Peyer's patch (tissue), 4 donors: ENCODE results near the gene ZNRF3. TPM values are rescaled to one million over a fixed set of nuclear protein-coding genes. Genes with fewer than 3 reads are reported as not detected.

Source experiments
- DNase-seq, 3 donors: peaks; one replicate each; pipeline ENCODE4 v3.0.0-alpha.2; 2017 to 2019
- H3K27ac ChIP-seq, 4 donors: fragments of 200-600 bp; sonication (generic); one replicate each; pipeline ENCODE4 v1.5.1; 2016 to 2019
- H3K27me3 ChIP-seq, 2 donors: fragments of 200-600 bp; sonication (generic); one replicate each; pipeline ENCODE4 v1.5.1; 2019
- H3K36me3 ChIP-seq, 3 donors: fragments of 200-600 bp; sonication (generic); one replicate each; pipeline ENCODE4 v1.5.1; 2016 to 2019
- H3K4me1 ChIP-seq, 4 donors: fragments of 200-600 bp; sonication (generic); one replicate each; pipeline ENCODE4 v1.5.1; 2016 to 2019
- H3K4me3 ChIP-seq, 4 donors: fragments of 200-600 bp; sonication (generic); 1 replicate in 3 of 4; 2 replicates in 1 of 4; pipeline ENCODE4 v1.5.1; 2016 to 2019; ENCODE audit warnings: mild to moderate bottlenecking in 1 of 4
- H3K9me3 ChIP-seq, 4 donors: fragments of 200-600 bp; sonication (generic); one replicate each; pipeline ENCODE4 v1.5.1; 2016 to 2019; ENCODE audit warnings: mild to moderate bottlenecking in 1 of 4
- POLR2A ChIP-seq, 2 donors: fragments of 450-650 bp; IDR thresholded peaks; one replicate each; pipeline ENCODE4 v1.5.1; 2017; ENCODE audit warnings: antibody characterized with exemption in 2 of 2, mild to moderate bottlenecking in 2 of 2, moderate library complexity in 2 of 2
- total RNA-seq, 4 donors: library from RNA; depleted of rRNA; stranded (reverse); fragments of >200 nt; gene quantifications; one replicate each; pipeline ENCODE4 v1.1.0, GENCODE V29; 2016
- TF ChIP-seq, protein P1 (sequence below), 6 experiments: fragments of 450-650 bp in 4 of 6; fragments of 200-600 bp in 2 of 6; sonication (generic) in 1 of 6; IDR thresholded peaks; one replicate each; pipeline ENCODE4 v1.5.1; 2017 to 2019; ENCODE audit warnings: antibody characterized with exemption in 6 of 6, mild to moderate bottlenecking in 3 of 6, moderate library complexity in 1 of 6

Gene ZNRF3
- total RNA-seq, 4 donors from 2014 or later = 5.8 to 17.6 (median 8.0) TPM

DNA sequence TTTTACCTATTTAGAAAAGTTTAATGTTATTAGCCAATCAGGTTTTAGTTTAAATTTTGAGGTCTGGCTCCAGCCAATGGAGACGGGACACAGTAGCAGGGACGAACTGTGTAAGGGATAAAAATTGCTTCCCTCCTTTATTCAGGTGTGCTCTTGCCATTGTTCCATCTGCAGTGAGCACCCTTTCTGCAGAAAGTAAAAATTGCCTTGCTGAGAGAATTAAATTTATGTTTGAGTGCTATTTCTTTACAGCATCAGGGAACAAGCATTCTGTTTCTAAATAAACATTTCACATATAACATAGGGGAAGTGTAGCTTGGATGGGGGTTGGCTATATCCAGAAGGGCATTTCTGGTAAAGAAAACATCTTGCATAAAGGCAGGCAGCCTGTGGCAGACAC, 36.4 kb upstream of the ZNRF3 start:
- DNase-seq = no peak
- TF ChIP-seq POLR2A (IDR thresholded peaks at IDR 0.05) = no peak
- TF ChIP-seq, protein P1, sequence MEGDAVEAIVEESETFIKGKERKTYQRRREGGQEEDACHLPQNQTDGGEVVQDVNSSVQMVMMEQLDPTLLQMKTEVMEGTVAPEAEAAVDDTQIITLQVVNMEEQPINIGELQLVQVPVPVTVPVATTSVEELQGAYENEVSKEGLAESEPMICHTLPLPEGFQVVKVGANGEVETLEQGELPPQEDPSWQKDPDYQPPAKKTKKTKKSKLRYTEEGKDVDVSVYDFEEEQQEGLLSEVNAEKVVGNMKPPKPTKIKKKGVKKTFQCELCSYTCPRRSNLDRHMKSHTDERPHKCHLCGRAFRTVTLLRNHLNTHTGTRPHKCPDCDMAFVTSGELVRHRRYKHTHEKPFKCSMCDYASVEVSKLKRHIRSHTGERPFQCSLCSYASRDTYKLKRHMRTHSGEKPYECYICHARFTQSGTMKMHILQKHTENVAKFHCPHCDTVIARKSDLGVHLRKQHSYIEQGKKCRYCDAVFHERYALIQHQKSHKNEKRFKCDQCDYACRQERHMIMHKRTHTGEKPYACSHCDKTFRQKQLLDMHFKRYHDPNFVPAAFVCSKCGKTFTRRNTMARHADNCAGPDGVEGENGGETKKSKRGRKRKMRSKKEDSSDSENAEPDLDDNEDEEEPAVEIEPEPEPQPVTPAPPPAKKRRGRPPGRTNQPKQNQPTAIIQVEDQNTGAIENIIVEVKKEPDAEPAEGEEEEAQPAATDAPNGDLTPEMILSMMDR (IDR thresholded peaks at IDR 0.05) = no peak
- Histone ChIP-seq H3K27ac (no peak overlapping the region), H3K4me1 (no peaks in the 10 kb centered on the region), H3K9me3 (peaks cover 0 to 12% (median 5%) of the 10 kb centered on the region in 4 donors), H3K4me3 (no peak overlapping the region), H3K36me3 (no peaks in the 10 kb centered on the region), H3K27me3 (no peaks in the 10 kb centered on the region)

DNA sequence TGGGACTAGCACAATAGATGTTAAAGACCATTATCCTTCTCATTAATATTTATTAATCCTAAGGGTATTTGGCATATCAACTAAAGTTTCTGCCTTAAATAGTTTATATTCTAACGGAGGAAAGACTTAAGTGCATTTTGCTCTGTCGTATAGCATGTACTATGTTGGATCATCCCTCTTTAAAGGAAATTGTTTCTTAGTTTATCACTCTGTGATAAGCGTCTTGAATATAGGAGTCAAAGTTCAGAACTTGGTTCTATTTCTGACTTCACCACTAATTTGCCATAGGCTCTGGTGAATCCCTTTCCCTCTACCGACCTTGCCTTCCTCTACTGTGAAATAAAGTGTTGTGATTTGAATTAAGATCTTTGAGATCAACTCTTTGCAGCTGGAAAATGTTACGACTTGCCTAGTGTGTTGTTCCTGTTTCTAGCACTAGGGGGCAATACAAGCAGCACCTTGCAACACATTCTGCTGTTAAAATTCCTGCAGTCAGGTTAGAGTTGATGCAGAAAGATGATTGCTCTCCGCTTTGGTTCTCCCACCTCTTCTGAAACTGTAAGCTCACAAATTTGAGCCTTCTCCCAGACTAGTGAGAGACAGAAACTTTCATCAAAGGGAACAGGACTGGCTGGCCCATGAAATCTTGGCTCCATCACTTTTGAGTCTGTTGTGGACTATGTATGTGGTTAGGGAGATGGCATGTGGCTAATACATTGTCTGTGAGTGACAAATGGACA, 27.8 kb upstream of the ZNRF3 start:
- DNase-seq = peak in 1 of 3 donors; percentile 62
- Histone ChIP-seq H3K9me3 (no peaks in the 10 kb centered on the region), H3K4me3 (no peak overlapping the region), H3K27me3 (no peaks in the 10 kb centered on the region), H3K4me1 (no peaks in the 10 kb centered on the region), H3K27ac (no peak overlapping the region), H3K36me3 (no peaks in the 10 kb centered on the region)
- TF ChIP-seq POLR2A (IDR thresholded peaks at IDR 0.05) = no peak
- TF ChIP-seq, protein P1 (IDR thresholded peaks at IDR 0.05) = peak; percentile 72 to 98 (median 91)

DNA sequence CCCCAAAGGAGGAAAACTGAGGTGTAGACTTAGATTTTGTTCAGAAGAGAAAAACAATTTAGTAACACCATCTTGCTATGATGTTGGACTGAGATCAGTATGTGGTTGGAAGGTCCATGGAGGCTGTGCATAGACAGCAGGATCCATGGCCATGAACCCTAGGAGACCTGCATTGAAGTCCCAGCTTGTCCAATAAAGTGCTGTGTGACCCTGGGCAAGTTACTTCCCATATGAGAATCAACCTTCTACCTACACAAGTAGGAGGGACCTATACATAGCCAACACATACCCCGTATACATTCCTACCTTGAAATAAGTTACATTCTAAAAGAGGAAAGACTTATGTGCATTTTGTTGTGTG, 27.3 kb upstream of the ZNRF3 start:
- no peaks in the 10 kb centered on the region for H3K36me3 ChIP-seq
- H3K27me3 ChIP-seq = no peaks in the 10 kb centered on the region
- H3K4me3 ChIP-seq = no peak overlapping the region
- H3K27ac ChIP-seq = no peak overlapping the region
- TF ChIP-seq, protein P1 (IDR thresholded peaks at IDR 0.05) = no peak
- TF ChIP-seq POLR2A (IDR thresholded peaks at IDR 0.05) = no peak
- no peaks in the 10 kb centered on the region for H3K9me3 ChIP-seq
- no peak for DNase-seq
- H3K4me1 ChIP-seq = no peaks in the 10 kb centered on the region

DNA sequence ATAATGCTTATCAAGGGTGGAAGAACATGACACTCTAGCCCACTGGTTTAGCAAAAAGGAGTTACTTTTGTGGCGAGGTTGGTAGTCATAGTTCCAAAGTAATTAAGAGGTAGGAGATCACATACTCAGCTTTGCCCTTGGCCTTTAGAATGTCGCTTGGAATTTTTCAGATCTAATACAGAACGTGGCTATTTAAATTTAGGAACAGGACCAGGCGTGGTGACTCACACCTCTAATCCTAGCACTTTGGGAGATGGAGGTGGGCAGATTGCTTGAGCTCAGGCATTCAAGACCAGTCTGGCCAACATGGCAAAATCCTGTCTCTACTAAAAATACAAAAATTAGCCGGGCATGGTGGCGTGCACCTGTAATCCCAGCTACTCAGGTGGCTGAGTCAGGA, 26.1 kb upstream of the ZNRF3 start:
- Histone ChIP-seq H3K36me3 (no peaks in the 10 kb centered on the region), H3K4me3 (no peak overlapping the region), H3K4me1 (no peaks in the 10 kb centered on the region), H3K9me3 (no peaks in the 10 kb centered on the region), H3K27ac (no peak overlapping the region), H3K27me3 (no peaks in the 10 kb centered on the region)
- DNase-seq = no peak
- no peak for TF ChIP-seq POLR2A (IDR thresholded peaks at IDR 0.05)
- TF ChIP-seq, protein P1 (IDR thresholded peaks at IDR 0.05) = no peak

DNA sequence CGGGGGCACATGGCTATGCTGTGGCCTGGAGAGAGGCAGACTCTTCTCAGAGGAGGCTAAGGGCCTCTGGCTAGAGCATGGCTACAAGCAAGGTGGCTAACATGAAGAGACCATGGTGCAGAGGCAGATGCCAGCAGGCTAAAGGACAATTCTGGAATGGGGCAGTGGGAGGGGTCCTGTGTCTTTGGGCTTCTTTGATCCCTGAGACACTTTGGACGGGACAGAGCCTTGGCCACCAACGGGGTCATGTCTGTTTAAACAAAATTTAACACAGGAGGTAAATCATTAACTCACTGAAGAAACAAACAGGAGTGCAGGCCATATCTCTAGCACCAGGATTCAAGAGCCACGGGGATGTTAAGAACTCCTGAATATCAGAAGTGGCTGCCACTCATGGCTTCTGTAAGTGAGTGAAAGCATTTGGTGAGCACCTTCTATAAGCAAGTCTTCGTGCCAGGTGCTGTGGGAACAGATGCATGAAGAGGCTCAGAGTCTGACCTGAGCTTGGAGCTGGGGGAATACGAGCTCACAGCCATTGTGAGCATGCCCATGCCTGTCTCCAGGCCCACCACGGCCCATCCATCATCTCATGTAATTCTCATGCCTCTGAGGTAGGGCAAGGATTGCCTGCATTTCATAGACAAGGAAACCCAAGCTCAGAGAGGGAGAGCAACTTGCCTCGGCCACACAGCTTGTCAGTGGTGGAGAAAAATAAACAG, 18.3 kb upstream of the ZNRF3 start:
- no peaks in the 10 kb centered on the region for H3K36me3 ChIP-seq
- DNase-seq = no peak
- TF ChIP-seq POLR2A (IDR thresholded peaks at IDR 0.05) = no peak
- TF ChIP-seq, protein P1 (IDR thresholded peaks at IDR 0.05) = no peak
- H3K4me1 ChIP-seq = no peaks in the 10 kb centered on the region
- no peaks in the 10 kb centered on the region for H3K27me3 ChIP-seq
- H3K27ac ChIP-seq = no peak overlapping the region
- no peak overlapping the region for H3K4me3 ChIP-seq
- no peaks in the 10 kb centered on the region for H3K9me3 ChIP-seq
